GM18517 (cell line): ENCODE data around the gene RAET1E.
"Not testable (repeated sequence)": the region's sequence is repeated elsewhere in the genome, so short reads cannot be mapped to it uniquely, and the experiment has no call there.

ENCODE experiments used
- ATAC-seq: cut with Tn5 transposase; IDR thresholded peaks from one replicate; pipeline ENCODE4 v1.9.1; 2021; ENCODE audit warnings: mild to moderate bottlenecking, moderate library complexity; ENCODE audit not compliant: unreplicated experiment

The RAET1E gene

DNA sequence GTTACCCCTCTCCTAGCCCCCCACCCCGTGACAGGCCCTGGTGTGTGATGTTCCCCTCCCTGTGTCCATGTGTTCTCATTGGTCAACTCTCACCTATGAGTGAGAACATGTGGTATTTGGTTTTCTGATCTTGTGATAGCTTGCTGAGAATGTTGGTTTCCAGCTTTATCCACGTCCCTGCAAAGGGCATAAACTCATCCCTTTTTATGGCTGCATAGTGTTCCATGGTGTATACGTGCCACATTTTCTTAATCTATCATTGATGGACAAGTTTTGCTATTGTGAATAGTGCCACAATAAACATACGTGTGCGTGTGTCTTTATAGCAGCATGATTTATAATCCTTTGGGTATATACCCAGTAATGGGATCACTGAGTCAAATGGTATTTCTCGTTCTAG is 6.0 kb downstream of the RAET1E start:
- not testable (repeated sequence) for ATAC-seq

DNA sequence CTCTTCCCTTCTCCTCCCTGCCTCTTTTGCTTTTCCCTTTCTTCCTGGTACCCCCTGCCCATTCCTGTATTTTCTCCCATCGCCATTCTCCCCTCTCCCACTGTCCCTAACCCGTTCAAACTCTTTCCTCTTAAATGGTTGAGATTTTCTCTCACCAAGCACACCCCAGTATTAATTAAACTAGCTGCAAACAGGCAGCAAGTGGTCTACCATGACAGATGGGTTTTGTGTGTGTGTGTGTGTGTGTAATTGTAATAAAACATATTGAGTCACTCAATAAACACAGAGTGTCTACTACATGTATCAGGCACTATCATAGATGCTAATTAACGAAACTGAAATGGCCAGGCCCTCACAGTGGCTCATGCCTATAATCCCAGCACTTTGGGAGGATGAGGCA is 6.7 kb downstream of the RAET1E start:
- ATAC-seq: no peak

DNA sequence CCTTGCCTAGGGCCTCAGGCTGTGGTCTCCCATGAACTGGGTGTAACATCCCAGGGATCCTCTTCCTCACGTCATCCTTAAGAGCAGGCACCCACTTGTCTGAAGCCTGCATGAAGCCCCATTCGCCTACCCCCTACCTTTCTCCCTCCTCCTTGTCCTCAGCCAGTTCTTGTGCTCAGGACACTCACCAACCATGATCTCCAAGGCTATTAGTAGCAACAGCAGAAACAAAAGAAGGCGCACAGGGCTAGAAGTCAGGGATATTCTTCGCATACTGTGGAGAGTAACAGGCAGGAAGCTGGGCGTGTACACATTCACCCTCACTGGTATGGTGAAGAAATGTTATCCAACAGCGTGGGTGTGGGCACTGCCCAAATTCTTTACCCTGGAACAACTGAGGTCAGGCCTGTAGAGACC is 7.3 kb downstream of the RAET1E start:
- no peak for ATAC-seq

DNA sequence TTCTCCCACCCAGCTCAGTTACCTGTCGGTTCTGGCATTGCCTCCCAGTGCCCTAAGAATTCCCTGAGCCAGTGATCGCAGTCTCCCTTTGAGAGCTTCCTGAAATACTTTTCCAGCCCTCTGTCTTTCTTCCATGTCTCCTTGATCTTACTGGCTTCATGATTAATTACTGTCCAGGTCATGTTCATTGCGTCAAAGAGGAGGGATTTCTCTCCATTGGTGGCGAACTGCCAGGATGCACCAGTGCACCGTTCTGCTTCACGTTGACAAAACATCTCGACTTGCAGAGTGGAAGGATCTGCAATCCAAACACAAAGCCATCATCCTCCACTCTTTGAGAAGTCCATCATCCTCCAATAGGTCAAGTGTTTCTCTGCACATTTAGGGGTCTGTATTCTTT is 8.6 kb downstream of the RAET1E start:
- no peak for ATAC-seq

DNA sequence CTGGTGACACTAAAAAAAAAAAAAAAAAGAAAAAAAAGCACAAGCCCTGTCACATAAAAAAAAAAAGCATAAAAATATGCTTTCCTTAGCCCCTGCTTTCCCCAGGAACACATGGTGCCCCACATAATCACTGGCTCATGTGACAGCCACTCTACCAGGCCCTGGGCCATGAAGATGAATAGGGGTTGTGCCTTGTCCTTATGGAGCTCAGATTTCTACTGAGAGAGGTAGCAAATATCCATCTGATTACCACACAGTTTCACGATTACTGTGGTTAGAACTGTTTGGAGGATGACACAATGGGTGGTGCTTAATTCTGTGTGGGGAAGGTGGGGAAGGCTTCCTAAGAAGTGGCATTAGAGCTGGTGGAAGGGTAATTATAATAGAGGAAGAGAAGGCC is 9.3 kb downstream of the RAET1E start:
- ATAC-seq: no peak

DNA sequence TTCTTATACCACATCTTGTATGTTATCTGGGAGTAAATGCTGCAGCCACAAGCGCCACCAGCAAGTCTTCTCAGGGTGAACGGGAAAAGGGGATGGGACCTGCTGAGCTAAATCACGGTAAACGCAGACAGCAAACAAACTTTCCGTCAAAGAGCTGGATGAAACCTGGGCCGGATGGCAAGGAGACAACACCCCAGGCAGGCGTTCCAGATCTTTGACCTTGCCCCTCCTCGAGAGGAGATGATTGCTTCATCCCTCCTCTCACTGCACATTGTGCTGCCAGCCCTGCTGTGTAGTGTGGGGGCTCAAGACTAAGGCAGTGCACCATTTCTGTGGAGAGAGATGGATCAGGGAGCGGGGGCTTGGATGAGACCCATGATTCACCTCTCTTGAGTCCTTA is 9.8 kb downstream of the RAET1E start:
- ATAC-seq: no peak

- ATAC-seq: no peak
These were observed 10.6 kb downstream of the RAET1E start for GRCh38 chr6:149887343-149887742.

GRCh38 chr6:149885888-149886287 is 12.0 kb downstream of the RAET1E start:
- no peak for ATAC-seq

DNA sequence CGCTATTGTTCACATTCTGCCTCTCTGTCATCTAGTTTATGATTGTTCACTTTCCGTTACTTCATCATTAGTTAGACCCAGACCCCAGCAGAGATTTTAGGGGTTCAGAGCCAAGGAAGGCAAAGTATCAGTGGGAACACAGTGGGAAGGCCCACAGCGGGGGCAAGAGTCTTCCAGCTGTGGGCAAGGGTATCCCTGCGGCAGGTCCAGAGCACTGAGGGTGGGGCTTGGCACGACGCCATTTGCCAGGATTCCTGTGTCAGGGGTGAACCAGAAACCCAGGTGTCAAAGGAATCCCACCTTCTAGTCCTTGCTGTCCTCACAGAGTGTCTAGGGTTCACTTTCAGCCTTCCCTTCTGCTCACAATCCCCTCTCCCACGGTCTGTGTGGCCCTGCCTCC is 13.3 kb downstream of the RAET1E start:
- ATAC-seq: no peak

GRCh38 chr6:149884215-149884614 is 13.7 kb downstream of the RAET1E start:
- no peak for ATAC-seq

DNA sequence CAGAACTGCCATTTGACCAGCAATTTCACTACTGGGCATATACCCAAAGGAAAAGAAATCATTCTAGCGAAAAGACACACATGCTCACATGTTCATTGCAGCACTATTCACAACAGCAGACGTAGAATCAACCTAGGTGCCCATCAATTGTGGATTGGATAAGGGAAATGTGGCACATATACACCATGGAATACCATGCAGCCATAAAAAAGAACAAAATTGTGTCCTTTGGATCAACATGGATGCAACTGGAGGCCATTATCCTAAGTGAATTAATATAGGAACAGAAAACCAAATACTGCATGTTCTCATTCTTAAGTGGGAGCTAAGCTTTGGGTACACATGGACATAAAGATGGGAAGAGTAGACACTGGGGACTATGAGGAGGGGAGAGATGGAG is 16.1 kb downstream of the RAET1E start:
- ATAC-seq: no peak

DNA sequence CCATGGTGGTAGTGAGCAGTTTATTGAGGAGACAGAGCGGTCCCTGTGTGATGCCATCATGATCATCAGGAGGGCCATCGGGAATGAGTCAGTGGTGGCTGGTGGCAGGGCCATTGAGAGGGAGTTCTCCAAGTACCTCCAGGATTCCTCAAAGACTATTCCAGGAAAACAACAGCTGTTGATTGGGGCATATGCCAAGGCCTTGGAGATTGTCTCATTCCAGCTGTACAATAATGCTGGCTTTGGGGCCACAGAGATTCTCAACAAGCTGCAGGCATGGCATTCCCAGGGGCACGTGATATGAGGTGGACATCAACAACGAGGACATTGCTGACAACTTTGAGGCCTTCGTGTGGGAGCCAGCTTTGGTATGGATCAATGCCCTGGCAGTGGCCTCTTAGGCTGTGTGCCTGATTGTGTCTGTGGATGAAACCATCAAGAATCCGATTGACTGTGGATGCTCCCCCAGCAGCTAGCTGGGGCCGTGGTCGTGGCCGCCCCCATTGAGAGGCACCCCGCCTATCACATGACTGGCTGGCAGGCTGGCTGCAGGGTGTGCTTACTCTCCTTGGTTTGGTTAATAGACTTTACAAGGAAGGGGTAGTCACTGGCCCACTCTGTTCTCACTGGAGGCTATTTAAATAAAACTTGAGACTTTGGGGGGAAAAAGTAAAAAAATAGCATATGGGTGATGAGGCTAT is 16.7 kb downstream of the RAET1E start:
- ATAC-seq: no peak

DNA sequence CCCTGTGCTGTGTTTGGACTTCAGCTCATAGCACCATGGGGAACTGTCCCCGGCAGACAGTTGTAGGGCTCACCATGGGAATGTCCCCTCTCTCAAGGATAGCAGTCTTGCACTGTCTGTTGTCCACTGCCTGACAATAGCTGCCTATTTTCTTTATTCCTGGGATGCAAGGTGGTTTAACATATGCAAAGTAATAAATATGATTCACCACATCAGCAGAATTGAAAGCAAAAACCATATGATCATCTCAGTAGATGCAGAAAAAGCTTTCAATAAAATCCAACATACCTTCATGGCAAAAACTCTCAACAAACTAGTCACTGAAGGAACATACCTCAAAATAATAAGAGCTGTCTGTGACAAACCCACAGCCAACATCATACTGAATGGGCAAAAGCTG is 20.3 kb downstream of the RAET1E start:
- ATAC-seq: no peak

- ATAC-seq: no peak
These were observed 21.5 kb downstream of the RAET1E start for GRCh38 chr6:149876241-149876933.

- no peak for ATAC-seq
These were observed 25.7 kb downstream of the RAET1E start for GRCh38 chr6:149872233-149872632.

- ATAC-seq: no peak
These were observed 26.7 kb downstream of the RAET1E start for GRCh38 chr6:149871182-149871581.

GRCh38 chr6:149869275-149869892 is 28.5 kb downstream of the RAET1E start:
- no peak for ATAC-seq

GRCh38 chr6:149867876-149868640 is 29.9 kb downstream of the RAET1E start:
- no peak for ATAC-seq

- ATAC-seq: no peak
These were observed 33.1 kb downstream of the RAET1E start for GRCh38 chr6:149864578-149865535.
